NCI-H2171 (cell line): ENCODE data around the gene AHCTF1.

Experiments
- DNase-seq: peaks from one replicate; lab custom pipeline; 2025; lab: John Stamatoyannopoulos, UW

AHCTF1 gene

DNA sequence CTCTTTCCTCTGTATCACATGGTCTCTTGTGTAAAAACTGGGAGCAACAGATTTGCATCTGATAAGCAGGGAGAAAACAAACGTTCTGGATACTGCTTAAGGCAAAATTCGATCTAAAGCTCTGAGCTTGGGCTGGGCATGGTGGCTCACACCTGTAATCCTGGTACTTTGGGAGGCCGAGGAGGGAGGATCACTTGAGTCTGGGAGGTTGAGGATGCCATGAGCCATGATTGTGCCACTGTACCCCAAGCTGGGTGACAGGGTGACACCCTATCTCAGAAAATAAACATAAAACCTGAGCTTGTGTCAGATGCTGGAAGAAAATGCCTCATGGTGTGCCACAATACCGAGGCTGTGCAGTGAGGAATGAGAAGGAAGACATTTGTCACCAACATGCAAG is 133.6 kb downstream of the AHCTF1 start:
- DNase-seq: no peak

DNA sequence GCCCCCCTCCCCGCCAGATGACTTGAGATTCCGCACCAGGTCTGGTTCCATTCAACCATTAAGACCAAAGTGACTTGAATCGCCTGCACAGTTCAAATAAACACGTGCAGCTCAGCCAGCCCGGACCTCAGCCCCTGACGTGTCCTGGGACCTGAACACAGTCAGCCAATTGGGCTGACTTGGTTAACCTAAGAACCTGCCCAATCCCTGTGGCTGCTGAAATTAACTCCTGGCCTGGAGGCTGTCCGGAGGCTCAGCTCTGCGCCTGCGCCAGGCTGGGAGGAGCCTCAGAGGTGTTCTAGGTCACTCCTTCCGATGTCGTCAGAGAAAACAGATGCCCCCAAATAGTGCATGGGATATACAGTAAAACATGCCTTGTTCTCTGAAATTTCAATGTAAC is 134.2 kb downstream of the AHCTF1 start:
- DNase-seq: no peak

DNA sequence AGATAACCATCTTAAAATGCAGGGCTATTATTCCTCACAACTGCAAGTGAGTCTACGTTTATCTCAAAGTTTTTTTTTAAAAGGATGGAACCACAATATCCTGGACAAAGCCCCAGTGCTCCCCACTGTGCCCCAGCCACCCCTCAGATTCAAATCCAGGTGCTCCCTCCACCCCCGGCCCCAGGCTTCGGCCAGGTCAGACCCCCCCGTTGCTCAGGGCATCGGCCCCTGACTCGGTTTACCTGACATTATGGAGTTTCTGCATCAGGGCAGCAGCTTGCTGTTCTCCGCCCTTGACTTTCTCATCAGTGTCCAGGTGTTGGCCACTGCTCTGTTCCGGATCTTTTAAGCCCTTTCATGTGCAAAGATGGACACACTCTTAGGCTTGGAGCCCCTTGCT is 134.6 kb downstream of the AHCTF1 start:
- DNase-seq: no peak

DNA sequence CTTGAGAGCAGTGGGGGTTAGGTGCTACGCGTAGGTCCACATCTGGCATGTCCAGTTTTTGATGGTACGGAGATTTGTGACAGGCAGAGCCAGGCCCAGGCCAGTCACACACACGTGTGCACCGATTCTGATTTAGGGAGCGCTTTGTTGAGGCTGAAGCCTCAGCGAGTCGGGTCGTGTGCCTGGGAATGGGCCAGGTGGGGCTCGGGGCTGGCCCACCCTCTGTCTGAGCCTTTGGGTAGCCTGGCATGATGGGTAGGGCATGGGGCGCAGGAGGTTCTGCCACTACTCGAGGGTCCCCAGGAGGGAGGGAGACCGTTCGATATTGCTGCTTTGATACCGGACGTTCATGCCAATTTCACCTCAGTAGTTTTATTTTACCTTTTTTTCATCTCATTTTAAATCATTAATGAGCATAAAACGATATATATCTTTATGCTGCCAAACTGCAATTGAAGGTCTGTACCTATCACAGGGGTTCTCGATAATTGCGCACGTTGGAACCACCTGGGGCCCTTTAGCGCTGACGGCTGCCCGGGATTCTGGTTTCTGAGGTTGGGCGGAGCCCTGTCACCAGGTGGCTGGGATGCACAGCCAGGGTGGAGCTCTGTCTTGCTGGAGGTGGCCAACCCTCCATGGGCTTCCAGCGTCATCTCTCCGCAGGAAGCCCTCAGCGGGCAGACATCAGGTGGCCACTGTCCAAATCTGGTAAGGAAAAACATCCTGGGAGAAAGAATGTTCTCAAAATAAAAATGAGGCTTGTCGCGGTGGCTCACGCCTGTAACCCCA is 135.6 kb downstream of the AHCTF1 start:
- peak; percentile 61 for DNase-seq

DNA sequence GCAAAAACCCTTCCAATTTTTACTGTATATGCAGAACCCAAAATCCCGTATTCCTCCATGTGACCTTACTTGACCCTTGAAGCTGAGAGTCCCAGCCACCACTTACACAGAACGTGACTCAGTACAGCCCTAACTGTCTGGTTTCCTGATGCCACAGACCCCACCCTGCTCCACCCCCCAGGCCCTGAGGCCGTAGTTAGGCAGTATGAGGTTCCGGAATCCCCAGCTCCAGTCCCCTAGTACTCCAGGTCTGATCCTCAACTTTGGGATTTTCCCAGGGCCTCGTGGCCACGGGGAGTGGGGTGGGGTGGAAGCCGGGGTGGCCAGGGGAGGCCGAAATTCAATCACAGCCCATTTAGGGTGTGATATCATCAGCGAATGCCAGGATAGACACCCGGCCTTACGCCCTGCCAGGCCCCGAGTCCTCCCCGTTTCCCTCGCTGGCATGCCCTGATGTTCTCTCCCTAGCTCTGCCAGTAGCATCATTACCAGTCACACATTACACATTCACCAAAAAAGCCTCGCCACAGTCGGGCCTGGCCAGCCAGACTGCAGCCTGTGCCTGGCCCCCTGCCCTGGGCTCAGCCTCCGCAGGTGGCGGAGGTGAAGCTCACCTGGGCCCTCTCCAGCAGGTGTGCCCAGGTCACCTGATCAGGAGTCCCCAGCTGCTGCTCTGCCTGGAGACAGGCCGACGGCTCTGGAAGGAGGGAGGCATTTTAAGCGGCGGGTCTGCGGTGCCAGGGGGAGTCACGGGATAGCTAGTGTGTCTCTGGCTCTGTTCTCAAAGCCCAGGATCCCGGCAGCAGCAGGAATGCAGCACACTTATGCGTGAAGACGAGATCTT is 136.7 kb downstream of the AHCTF1 start:
- peak; percentile 81 for DNase-seq

DNA sequence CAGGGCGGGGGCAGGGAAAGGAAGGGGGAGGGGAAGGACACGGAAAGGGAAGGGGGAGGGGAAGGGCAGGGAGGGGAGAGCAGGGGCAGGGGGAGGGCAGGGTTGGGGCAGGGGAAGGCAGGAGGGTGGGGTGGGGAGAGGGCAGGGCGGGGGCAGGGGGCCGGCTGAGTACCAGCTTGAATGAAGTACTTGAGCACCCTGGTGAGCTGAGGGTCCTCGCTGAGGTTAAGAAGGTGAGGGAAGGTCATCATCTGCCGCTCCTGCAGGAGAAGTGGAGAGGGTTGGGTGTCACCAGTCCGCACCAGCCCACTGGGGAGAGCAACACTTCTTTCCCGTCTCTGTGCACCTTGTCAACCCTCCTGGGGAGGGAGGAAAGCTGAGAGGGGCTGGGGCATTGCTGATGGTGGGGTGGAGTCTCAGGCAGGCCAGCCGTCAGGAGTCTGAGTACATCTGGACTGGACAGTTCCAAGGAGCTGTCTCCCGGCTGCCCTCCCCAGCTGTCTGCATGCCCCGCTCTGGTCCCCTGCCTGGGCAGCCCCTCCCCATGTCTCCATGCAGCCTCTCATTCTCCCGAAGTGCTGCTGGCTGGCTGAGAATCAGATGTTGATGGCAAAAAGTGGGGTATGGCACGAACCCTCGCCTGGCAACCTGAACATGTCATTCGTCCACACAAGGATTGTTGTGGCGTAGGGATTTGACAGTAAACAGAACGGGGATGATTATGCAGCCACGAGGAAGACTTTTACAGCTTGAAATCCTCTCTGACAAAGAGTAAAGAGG is 137.5 kb downstream of the AHCTF1 start:
- DNase-seq: no peak

DNA sequence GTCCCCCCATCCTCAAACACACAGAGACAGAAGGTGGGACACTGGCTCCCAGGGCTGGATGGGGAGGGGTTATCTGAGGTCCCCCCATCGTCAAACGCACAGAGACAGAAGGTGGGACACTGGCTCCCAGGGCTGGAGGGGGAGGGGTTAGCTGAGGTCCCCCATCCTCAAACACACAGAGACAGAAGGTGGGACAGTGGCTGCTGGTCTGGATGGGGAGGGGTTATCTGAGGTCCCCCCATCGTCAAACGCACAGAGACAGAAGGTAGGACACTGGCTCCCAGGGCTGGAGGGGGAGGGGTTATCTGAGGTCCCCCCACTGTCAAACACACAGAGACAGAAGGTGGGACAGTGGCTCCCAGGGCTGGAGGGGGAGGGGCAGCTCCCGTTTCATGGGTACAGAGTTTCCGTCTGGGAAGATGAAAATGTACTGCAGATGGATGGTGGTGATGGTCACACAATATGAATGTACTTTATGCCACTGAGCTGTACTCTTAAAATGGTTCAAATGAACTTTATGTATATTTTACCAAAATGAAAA is 138.3 kb downstream of the AHCTF1 start:
- peak; percentile 39 for DNase-seq

DNA sequence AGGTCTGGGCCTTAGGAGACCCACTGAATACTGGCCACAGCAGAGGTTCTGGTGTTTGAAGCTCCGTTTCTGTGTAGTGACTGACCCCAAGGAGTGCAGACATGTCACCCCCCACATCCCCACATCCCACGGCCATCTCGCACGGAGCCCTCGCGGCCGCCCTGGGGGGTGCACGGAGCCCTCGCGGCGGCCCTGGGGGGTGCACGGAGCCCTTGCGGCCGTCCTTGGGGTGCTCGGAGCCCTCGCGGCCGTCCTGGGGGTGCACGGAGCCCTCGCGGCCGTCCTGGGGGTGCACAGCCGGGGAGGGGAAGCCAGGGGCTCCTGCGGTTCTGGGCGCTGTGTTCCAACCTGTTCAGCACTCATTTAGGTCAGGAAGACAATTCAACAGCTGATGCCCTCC is 139.1 kb downstream of the AHCTF1 start:
- DNase-seq: no peak

DNA sequence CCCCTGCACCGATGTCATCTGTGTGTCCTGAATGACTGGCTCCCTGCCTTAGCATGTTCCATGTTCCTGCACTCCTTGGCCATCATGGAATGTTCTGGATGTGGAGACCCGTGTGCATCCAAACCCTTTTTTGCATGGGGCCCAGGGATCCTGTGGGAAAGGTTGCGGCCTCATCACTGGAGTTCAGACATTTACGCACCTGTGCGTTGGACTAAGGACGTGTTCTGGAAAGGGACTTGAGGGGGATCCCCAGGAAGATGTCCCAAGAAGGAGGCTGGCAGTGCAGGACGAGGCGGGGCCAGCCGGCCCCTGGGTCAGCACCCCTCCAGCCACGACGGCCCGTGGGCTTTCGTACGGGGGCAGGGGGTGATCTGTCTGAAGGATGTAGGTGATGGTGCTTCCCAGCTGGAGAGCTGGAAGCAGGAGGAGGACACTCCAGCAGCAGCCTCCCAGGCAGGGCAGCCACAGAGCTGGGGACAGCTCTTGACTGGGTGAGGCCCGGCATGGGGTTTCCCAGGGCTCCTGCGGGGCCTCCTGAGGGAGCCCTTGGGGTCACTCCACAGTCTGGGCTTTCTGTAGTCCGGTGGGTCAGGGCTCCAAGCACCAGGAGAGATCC is 140.3 kb downstream of the AHCTF1 start:
- no peak for DNase-seq

DNA sequence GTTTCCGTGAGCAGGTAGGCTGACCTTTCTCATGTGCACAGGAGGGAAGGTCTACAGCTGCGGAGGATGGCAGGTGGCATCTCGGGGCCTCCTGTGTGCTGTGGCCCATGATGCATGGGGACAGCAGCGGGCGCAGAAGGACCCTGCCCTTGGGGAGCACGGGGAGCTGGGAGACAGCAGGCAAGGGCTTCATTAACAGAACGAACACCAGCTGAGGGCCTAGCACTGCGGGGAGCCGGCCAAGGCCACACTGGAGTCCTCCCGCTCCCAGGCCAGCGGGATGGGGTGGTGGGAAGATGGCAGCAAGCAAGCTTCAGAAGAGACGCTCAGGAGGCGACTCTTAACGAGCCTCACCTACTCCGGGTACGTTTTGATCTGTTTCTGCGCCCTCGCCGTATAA is 140.9 kb downstream of the AHCTF1 start:
- no peak for DNase-seq

DNA sequence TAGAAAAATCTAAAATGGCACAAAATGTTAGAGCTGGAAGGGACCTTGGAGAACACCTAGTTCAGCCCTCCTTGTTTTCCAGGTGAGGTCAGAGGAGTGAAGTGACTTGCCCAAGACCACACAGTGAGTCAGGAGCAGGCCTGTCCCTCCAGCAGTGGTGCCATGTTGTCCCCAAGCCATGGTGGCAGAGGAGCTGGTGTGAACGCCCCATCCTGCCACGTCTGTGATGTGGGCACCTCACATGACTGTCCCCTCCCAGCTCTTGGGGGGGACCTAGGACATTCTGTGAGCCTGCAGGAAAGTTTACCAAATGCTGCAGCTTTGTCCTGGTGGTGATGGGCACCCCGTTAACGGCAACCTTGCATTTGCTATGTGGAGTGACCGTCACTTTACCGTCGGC is 141.4 kb downstream of the AHCTF1 start:
- no peak for DNase-seq

DNA sequence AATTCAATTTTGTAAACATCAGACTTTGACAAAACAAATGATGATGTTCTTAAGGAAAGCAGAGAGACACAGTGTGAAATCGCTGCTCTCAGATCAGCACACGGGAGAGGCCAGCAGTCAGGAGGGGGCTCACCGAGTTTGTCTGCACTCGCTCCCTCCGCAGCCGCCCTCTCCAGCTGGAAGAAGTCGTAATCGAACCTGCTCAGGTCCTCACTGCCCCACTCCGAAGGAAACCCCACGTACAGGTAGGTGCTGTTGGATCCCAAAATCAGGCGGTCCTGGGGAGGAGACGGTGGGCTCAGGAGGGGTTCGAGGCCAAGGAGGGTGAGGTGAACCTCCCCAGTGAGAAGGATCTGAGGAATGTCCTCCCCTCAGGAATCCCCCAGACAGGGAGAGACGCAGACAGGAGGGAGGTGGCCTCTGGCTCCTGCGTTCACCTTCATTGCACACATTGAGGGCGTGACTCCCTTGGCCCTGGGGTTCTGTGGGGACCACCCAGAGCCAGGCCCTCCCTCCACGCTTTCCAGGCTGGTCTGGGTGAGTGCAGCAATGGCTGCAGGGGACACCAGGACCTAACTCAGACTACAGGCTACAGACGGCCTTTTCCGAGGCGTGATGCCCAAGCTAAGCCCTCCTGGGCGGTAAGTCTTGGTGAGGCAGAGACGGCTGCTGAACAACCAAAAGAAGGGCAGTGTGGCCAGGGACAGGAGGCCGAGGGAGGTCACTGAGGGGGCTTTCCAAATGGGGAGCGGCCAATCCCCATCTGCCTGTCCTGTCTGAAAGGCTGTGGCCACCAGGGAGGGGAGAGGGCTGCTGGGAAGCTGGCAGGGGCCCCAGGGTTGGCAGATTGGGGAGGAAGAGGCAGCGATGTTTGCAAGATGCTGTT is 142.1 kb downstream of the AHCTF1 start:
- DNase-seq: no peak
